ENCODE data around the gene EBF4. TPM values are rescaled to one million over a fixed set of nuclear protein-coding genes. Genes with fewer than 3 reads are reported as not detected.

Gene EBF4
- total RNA-seq, 2 donors from 2014 or later = 8.9 to 23.0 TPM

- no peak for DNase-seq
- Mint-ChIP-seq H3K27ac (no peak overlapping the region), H3K9me3 (no peaks in the 10 kb centered on the region), H3K4me1 (ENCODE audit: low read depth) (peaks cover 32% of the 10 kb centered on the region), H3K27me3 (ENCODE audit: low read depth) (peaks cover 7% of the 10 kb centered on the region), H3K36me3 (ENCODE audit: insufficient read depth in 2 of 2) (no peaks in the 10 kb centered on the region), H3K4me3 (no peak overlapping the region)
- no peak for ATAC-seq (replicated peaks in 1 of 2)
These were observed 52.7 kb downstream of the EBF4 start for GRCh38 chr20:2745060-2745910.

GRCh38 chr20:2745936-2746635, 53.5 kb downstream of the EBF4 start:
- DNase-seq (no peak), ATAC-seq (replicated peaks in 1 of 2) (no peak)
- Mint-ChIP-seq H3K27me3 (ENCODE audit: low read depth) (peaks cover 15% of the 10 kb centered on the region), H3K4me3 (no peak overlapping the region), H3K36me3 (ENCODE audit: insufficient read depth in 2 of 2) (no peaks in the 10 kb centered on the region), H3K4me1 (ENCODE audit: low read depth) (peaks cover 29% of the 10 kb centered on the region), H3K27ac (no peak overlapping the region), H3K9me3 (no peaks in the 10 kb centered on the region)

GRCh38 chr20:2746636-2747265, 54.2 kb downstream of the EBF4 start:
- peaks cover 16% of the 10 kb centered on the region for H3K27me3 Mint-ChIP-seq (ENCODE audit: low read depth)
- DNase-seq (no peak), ATAC-seq (replicated peaks in 1 of 2) (no peak)
- peaks cover 27% of the 10 kb centered on the region for H3K4me1 Mint-ChIP-seq (ENCODE audit: low read depth)
- no peaks in the 10 kb centered on the region for H3K36me3 Mint-ChIP-seq (ENCODE audit: insufficient read depth in 2 of 2)
- no peak overlapping the region for H3K27ac Mint-ChIP-seq
- H3K9me3 Mint-ChIP-seq = no peaks in the 10 kb centered on the region
- H3K4me3 Mint-ChIP-seq = no peak overlapping the region

DNA sequence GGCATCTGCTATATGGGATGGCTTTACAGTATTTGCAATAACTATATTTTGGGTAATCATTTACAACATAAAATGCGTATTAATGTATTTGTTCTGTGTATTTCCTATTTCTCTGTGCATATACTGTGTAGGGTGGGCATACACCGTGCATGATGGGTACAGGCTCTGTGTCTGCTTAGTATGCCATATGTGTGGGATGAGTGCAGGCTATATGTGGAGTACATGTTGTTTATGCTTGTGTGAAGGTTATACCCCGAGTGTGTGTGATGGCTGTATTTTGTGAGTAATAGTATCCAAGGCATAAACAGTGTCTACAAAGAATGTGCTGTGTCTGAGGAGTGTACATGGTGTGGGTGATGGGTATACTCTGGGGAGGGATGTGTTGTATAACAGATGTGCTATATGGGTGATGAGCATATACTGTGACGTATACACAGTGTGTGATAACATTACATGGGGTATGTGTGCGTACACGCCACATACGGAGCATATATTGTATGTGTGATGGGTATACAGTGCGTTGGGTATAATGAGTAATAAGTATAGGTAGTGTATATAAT, 55.2 kb downstream of the EBF4 start:
- H3K4me3 Mint-ChIP-seq = no peak overlapping the region
- no peak for DNase-seq
- H3K27me3 Mint-ChIP-seq (ENCODE audit: low read depth) = peaks cover 17% of the 10 kb centered on the region
- peaks cover 19% of the 10 kb centered on the region for H3K4me1 Mint-ChIP-seq (ENCODE audit: low read depth)
- no peak for ATAC-seq (replicated peaks in 1 of 2)
- peaks cover 0 to 2% of the 10 kb centered on the region in 2 donors for H3K36me3 Mint-ChIP-seq (ENCODE audit: insufficient read depth in 2 of 2)
- H3K9me3 Mint-ChIP-seq = no peaks in the 10 kb centered on the region
- no peak overlapping the region for H3K27ac Mint-ChIP-seq

DNA sequence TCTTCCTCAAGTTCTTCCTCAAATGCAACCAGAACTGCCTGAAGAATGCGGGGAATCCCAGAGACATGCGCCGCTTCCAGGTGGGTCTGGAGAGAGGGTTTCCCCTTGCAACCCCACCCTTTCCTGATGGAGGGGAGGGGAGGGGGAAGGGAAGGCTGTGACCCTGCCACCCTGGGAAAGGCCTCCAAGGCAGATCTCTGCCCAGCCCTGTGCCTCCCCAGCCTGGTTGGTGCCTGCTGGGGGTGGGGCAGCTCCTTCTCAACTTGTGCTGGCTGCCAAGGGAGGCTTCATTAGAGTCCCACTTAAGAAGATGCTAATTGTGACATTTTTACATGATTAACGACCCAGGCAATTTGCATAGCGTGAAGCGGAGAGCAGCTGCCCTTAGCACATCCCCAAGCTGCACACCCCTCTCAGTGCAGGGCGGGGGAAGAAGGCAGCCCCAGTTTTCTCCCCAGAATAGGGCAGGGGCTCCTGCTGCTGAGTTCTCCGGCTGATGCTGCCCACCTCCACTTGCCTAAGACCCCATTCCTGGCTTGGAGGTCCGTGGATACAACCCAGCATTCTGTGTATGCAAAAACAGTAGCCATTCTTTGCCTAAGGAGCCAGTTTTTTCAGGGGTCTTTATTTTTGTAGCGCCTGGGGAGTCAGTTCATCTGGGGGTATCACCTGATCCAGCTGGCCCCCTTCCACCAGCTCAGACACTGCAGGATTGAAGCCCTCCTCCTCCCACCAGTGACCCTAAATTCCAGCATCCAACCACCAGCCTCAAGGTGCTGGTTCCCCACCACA, 56.2 kb downstream of the EBF4 start:
- ATAC-seq (replicated peaks in 1 of 2) (no peak), DNase-seq (no peak)
- H3K27ac Mint-ChIP-seq = no peak overlapping the region
- no peaks in the 10 kb centered on the region for H3K9me3 Mint-ChIP-seq
- H3K4me1 Mint-ChIP-seq (ENCODE audit: low read depth) = peaks cover 21% of the 10 kb centered on the region
- H3K36me3 Mint-ChIP-seq (ENCODE audit: insufficient read depth in 2 of 2) = peaks cover 0 to 2% of the 10 kb centered on the region in 2 donors
- H3K27me3 Mint-ChIP-seq (ENCODE audit: low read depth) = peaks cover 27% of the 10 kb centered on the region
- no peak overlapping the region for H3K4me3 Mint-ChIP-seq

DNA sequence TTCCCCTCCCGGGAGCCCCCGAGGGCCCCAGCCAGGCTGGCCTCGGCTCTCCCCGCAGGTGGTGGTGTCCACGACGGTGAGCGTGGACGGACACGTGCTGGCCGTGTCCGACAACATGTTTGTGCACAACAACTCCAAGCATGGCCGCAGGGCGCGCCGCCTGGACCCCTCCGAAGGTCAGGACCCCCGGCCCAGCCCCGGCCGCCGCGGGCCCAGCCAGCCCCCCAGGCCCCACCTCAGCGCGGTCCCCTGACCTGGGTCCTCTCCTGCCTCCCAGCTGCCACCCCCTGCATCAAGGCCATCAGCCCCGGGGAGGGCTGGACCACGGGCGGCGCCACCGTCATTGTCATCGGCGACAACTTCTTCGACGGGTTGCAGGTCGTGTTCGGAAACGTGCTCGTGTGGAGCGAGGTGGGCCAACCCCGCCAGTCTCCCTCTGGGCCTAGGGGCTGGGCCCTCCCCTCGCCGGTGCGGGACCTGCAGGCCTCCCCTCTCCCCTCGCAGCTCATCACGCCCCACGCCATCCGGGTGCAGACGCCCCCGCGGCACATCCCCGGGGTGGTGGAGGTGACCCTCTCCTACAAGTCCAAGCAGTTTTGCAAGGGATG, 56.9 kb downstream of the EBF4 start:
- H3K27me3 Mint-ChIP-seq (ENCODE audit: low read depth) = peaks cover 34% of the 10 kb centered on the region
- peaks cover 27% of the 10 kb centered on the region for H3K4me1 Mint-ChIP-seq (ENCODE audit: low read depth)
- no peak overlapping the region for H3K27ac Mint-ChIP-seq
- ATAC-seq (replicated peaks in 1 of 2) (no peak), DNase-seq (no peak)
- H3K9me3 Mint-ChIP-seq = no peaks in the 10 kb centered on the region
- peaks cover 0 to 2% of the 10 kb centered on the region in 2 donors for H3K36me3 Mint-ChIP-seq (ENCODE audit: insufficient read depth in 2 of 2)
- H3K4me3 Mint-ChIP-seq = no peak overlapping the region

DNA sequence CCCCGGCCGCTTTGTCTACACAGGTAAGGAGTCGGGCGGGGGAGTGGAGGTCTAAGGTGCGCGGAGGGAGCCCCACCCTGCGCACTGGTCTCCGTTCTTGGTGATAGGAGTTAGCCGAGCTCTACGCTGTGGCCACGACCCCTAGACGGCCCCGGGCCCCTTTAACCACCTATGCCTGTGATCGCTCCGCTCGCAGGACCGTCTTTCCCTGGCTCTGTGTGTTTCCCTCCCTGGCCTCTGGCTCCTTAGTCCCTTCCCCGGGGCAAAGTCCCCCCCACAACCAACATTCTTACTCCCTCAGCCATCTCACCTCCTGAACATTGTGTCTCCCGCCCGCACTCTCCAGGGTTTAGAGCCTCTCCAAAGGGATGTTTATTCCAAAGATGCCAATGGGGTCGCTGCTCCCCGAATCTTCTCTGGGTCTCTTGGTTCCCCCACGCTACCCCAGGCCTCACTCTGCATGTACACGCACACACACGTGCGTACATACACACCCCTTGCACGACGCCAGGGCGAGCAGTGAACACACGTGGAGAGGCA, 57.4 kb downstream of the EBF4 start:
- peaks cover 27% of the 10 kb centered on the region for H3K4me1 Mint-ChIP-seq (ENCODE audit: low read depth)
- ATAC-seq (replicated peaks in 1 of 2) (no peak), DNase-seq (no peak)
- no peaks in the 10 kb centered on the region for H3K9me3 Mint-ChIP-seq
- H3K27ac Mint-ChIP-seq = no peak overlapping the region
- H3K4me3 Mint-ChIP-seq = no peak overlapping the region
- peaks cover 36% of the 10 kb centered on the region for H3K27me3 Mint-ChIP-seq (ENCODE audit: low read depth)
- H3K36me3 Mint-ChIP-seq (ENCODE audit: insufficient read depth in 2 of 2) = peaks cover 0 to 2% of the 10 kb centered on the region in 2 donors

DNA sequence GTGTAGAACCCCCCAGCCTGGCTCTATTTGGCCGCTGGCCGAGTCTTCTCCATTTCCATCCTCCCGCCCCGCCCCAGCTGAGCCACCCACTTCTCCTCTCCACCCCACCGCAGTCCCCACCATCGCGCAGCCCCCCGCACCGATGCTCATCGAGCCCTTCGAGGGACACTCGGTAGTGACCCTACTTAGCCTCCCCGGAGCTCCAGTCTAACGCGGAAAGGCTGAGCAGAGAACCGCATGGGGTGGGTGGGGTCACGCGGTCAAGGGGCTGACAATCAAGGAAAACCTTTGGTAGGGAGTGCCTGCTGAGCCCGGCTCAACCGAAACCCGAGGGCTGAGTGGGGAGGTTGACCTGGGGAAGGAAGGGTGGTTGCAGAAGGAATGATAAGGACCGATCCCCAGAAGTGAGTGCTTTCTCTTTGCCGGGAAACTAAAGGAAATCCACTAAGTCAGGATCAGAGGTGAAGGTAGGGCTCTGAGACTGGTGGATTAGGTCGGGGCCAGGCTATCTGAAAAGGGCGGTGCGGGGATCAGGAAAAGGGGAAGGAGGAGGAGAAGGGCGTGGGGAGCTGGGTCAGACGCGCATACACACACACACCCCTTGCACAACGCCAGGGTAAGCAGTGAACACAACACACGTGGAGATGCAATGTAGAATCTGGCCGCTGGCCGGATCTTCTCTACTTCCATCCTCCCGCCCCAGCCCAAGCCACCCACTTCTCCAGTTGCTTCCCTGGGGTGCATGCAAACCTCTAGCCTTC, 58.1 kb downstream of the EBF4 start:
- H3K4me3 Mint-ChIP-seq = peak overlapping the region; percentile 50 to 72
- ATAC-seq (replicated peaks in 1 of 2) (peak in 1 of 2 donors; percentile 30), DNase-seq (no peak)
- no peak overlapping the region for H3K27ac Mint-ChIP-seq
- peaks cover 36% of the 10 kb centered on the region for H3K27me3 Mint-ChIP-seq (ENCODE audit: low read depth)
- peaks cover 27% of the 10 kb centered on the region for H3K4me1 Mint-ChIP-seq (ENCODE audit: low read depth)
- peaks cover 0 to 2% of the 10 kb centered on the region in 2 donors for H3K36me3 Mint-ChIP-seq (ENCODE audit: insufficient read depth in 2 of 2)
- no peaks in the 10 kb centered on the region for H3K9me3 Mint-ChIP-seq

GRCh38 chr20:2751347-2751877, 58.8 kb downstream of the EBF4 start:
- no peak overlapping the region for H3K27ac Mint-ChIP-seq
- no peaks in the 10 kb centered on the region for H3K9me3 Mint-ChIP-seq
- peaks cover 0 to 2% of the 10 kb centered on the region in 2 donors for H3K36me3 Mint-ChIP-seq (ENCODE audit: insufficient read depth in 2 of 2)
- H3K4me1 Mint-ChIP-seq (ENCODE audit: low read depth) = peaks cover 29% of the 10 kb centered on the region
- ATAC-seq (replicated peaks in 1 of 2) (no peak), DNase-seq (no peak)
- peak overlapping the region; percentile 50 to 72 for H3K4me3 Mint-ChIP-seq
- peaks cover 42% of the 10 kb centered on the region for H3K27me3 Mint-ChIP-seq (ENCODE audit: low read depth)

DNA sequence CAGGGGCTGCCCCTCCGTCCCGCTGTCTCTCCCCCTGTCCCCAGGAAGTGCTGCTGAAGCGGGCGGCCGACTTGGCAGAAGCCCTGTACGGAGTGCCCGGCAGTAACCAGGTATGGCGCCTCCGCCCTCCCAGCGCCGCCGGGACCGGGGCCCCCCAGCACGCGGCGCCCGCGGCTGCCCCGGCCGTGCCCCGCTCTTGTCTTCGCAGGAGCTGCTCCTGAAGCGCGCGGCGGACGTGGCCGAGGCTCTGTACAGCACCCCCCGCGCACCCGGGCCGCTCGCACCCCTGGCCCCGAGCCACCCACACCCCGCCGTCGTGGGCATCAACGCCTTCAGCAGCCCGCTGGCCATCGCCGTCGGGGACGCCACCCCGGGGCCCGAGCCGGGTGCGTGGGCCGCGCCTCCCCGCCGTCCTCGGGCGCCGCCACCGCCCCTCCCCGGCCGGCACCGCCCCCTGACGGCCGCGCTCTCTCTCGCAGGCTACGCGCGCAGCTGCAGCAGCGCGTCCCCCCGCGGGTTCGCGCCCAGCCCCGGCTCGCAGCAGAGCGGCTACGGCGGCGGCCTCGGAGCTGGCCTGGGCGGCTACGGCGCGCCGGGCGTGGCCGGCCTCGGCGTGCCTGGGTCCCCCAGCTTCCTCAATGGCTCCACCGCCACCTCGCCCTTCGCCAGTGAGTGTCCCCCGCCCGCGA, 59.4 kb downstream of the EBF4 start:
- ATAC-seq (replicated peaks in 1 of 2) (peak; percentile 67 to 75), DNase-seq (peak; percentile 70 to 73)
- H3K27me3 Mint-ChIP-seq (ENCODE audit: low read depth) = peaks cover 47% of the 10 kb centered on the region
- peaks cover 32% of the 10 kb centered on the region for H3K4me1 Mint-ChIP-seq (ENCODE audit: low read depth)
- H3K9me3 Mint-ChIP-seq = no peaks in the 10 kb centered on the region
- H3K36me3 Mint-ChIP-seq (ENCODE audit: insufficient read depth in 2 of 2) = peaks cover 0 to 2% of the 10 kb centered on the region in 2 donors
- peak overlapping the region in 1 of 2 donors; percentile 89 for H3K4me3 Mint-ChIP-seq
- H3K27ac Mint-ChIP-seq = no peak overlapping the region
